GM12878 (cell line): ENCODE results near the gene ZMYND12.

Source experiments
- IKZF2 ChIP-seq, 2 experiments: fragments of 450-650 bp; IDR thresholded peaks; 2 replicates each; pipeline ENCODE4 v1.6.1; 2017; ENCODE audit warnings: mild to moderate bottlenecking in 2 of 2, moderate library complexity in 2 of 2
- NFXL1 ChIP-seq: fragments of 450-650 bp; IDR thresholded peaks from 2 replicates; pipeline ENCODE4 v1.6.1; 2017; ENCODE audit warnings: antibody characterized with exemption, mild to moderate bottlenecking, borderline replicate concordance
- ZZZ3 ChIP-seq: IDR thresholded peaks from 2 replicates; pipeline ENCODE4 v1.6.1; 2011; ENCODE audit warnings: low read depth; ENCODE audit not compliant: control insufficient read depth, insufficient read length
- TF ChIP-seq, protein P1 (sequence below), 3 experiments: IDR thresholded peaks in 2 of 3; conservative IDR thresholded peaks in 1 of 3; 2 replicates each; pipeline ENCODE4 v1.5.1; 2011; ENCODE audit warnings: low read depth in 3 of 3, low read length in 3 of 3, mild to moderate bottlenecking in 3 of 3, control low read depth in 2 of 3, moderate library complexity in 2 of 3, inconsistent platforms in 1 of 3, mixed read lengths in 1 of 3; ENCODE audit not compliant: control insufficient read depth in 2 of 3, insufficient read depth in 1 of 3; ENCODE audit errors: extremely low read depth in 1 of 3

GRCh38 chr1:42484382-42484781 lies 28.6 kb upstream of the ZMYND12 start:
- TF ChIP-seq IKZF2 (IDR thresholded peaks at IDR 0.05) (no peak), ZZZ3 (no peak), NFXL1 (no peak)
- TF ChIP-seq, protein P1, sequence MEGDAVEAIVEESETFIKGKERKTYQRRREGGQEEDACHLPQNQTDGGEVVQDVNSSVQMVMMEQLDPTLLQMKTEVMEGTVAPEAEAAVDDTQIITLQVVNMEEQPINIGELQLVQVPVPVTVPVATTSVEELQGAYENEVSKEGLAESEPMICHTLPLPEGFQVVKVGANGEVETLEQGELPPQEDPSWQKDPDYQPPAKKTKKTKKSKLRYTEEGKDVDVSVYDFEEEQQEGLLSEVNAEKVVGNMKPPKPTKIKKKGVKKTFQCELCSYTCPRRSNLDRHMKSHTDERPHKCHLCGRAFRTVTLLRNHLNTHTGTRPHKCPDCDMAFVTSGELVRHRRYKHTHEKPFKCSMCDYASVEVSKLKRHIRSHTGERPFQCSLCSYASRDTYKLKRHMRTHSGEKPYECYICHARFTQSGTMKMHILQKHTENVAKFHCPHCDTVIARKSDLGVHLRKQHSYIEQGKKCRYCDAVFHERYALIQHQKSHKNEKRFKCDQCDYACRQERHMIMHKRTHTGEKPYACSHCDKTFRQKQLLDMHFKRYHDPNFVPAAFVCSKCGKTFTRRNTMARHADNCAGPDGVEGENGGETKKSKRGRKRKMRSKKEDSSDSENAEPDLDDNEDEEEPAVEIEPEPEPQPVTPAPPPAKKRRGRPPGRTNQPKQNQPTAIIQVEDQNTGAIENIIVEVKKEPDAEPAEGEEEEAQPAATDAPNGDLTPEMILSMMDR (IDR thresholded peaks at IDR 0.05 in 2 of 3, conservative IDR thresholded peaks at IDR 0.05 in 1 of 3; ENCODE audit: control insufficient read depth in 2 of 3, extremely low read depth in 1 of 3, insufficient read depth in 1 of 3, low read depth in 3 of 3, low read length in 3 of 3) = no peak
